ENCODE results near the gene ZNF304. TPM values are rescaled to one million over a fixed set of nuclear protein-coding genes. Genes with fewer than 3 reads are reported as not detected.

Gene ZNF304
- total RNA-seq, 2 donors from 2014 or later = 2.9 to 4.0 TPM

DNA sequence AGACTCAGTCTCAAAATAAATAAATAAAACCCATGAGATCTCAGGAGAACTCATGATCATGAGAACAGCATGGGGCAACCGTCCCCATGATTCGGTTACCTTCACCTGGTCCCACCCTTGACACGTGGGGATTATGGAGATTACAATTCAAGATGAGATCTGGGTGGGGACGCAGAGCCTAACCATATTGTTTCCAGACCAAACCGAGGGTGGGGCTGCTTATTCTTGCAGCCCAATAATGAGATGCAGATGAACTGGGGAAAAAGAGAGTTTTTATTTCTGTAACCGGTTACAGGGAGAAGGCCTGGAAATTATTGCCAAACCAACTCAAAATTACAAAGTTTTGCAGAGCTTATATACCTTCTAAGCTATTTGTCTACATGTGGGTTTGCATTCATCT is 25.1 kb downstream of the ZNF304 start:
- no peaks in the 10 kb centered on the region for H3K27me3 ChIP-seq
- intact Hi-C loops (cut with DNase I) = no loop called here
- TF ChIP-seq POLR2A (IDR thresholded peaks at IDR 0.05) = no peak
- TF ChIP-seq, protein P1, sequence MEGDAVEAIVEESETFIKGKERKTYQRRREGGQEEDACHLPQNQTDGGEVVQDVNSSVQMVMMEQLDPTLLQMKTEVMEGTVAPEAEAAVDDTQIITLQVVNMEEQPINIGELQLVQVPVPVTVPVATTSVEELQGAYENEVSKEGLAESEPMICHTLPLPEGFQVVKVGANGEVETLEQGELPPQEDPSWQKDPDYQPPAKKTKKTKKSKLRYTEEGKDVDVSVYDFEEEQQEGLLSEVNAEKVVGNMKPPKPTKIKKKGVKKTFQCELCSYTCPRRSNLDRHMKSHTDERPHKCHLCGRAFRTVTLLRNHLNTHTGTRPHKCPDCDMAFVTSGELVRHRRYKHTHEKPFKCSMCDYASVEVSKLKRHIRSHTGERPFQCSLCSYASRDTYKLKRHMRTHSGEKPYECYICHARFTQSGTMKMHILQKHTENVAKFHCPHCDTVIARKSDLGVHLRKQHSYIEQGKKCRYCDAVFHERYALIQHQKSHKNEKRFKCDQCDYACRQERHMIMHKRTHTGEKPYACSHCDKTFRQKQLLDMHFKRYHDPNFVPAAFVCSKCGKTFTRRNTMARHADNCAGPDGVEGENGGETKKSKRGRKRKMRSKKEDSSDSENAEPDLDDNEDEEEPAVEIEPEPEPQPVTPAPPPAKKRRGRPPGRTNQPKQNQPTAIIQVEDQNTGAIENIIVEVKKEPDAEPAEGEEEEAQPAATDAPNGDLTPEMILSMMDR (IDR thresholded peaks at IDR 0.05) = no peak
- H3K36me3 ChIP-seq (replicated peaks in 1 of 2; ENCODE audit: insufficient read depth in 1 of 2, low read depth in 2 of 2) = peaks cover 0 to 4% of the 10 kb centered on the region in 2 donors
- H3K4me3 ChIP-seq = no peak overlapping the region
- DNase-seq (no peak), ATAC-seq (no peak)
- 88 to 93% methylated on average over 6 of the region's 6 CpGs for WGBS, 2 donors
- no peak overlapping the region for H3K27ac ChIP-seq
- H3K4me1 ChIP-seq = no peaks in the 10 kb centered on the region
- peaks cover 0 to 20% (median 0%) of the 10 kb centered on the region in 3 donors for H3K9me3 ChIP-seq

DNA sequence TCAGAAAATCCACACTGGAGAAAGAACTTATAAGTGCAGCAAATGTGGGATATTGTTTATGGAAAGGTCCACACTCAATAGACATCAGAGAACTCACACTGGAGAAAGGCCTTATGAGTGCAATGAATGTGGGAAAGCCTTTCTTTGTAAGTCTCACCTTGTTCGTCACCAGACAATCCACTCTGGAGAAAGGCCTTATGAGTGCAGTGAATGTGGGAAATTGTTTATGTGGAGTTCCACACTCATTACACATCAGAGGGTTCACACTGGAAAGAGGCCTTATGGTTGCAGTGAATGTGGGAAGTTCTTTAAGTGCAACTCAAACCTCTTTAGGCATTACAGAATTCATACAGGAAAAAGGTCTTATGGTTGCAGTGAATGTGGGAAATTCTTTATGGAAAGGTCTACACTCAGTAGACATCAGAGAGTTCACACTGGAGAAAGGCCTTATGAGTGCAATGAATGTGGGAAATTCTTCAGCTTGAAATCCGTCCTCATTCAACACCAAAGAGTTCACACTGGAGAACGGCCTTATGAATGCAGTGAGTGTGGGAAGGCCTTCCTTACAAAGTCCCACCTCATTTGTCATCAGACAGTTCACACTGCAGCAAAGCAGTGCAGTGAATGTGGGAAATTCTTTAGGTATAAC is 26.6 kb downstream of the ZNF304 start:
- ATAC-seq (no peak), DNase-seq (no peak)
- H3K27ac ChIP-seq = no peak overlapping the region
- WGBS, 2 donors = 90 to 91% methylated on average over 3 of the region's 3 CpGs
- H3K27me3 ChIP-seq = no peaks in the 10 kb centered on the region
- H3K4me1 ChIP-seq = no peaks in the 10 kb centered on the region
- no peak for TF ChIP-seq POLR2A (IDR thresholded peaks at IDR 0.05)
- TF ChIP-seq, protein P1 (IDR thresholded peaks at IDR 0.05) = no peak
- intact Hi-C loops (cut with DNase I) = no loop called here
- H3K36me3 ChIP-seq (replicated peaks in 1 of 2; ENCODE audit: insufficient read depth in 1 of 2, low read depth in 2 of 2) = peaks cover 0 to 4% of the 10 kb centered on the region in 2 donors
- peaks cover 0 to 20% (median 0%) of the 10 kb centered on the region in 3 donors for H3K9me3 ChIP-seq
- H3K4me3 ChIP-seq = no peak overlapping the region

DNA sequence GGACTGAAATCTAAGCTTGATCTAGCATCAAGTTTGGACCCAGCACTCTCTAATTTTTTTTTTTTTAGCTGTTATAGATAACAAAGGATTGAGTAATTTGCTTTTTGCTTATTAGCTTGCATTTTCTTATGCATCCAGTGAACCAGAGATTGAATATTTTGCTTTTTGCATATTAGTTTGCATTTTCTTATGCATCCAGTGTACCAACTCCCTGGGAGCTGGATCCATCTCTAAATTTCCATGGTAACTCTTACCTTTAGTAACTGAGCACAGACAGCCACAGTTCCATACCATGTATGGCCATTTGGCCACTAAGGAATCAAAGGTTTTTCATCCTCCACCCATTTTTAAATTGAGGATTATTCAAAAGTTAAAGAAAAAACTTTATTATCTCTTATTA is 29.9 kb downstream of the ZNF304 start:
- Histone ChIP-seq H3K9me3 (peaks cover 0 to 20% (median 0%) of the 10 kb centered on the region in 3 donors), H3K36me3 (replicated peaks in 1 of 2; ENCODE audit: insufficient read depth in 1 of 2, low read depth in 2 of 2) (peaks cover 0 to 4% of the 10 kb centered on the region in 2 donors), H3K4me3 (no peak overlapping the region), H3K4me1 (no peaks in the 10 kb centered on the region), H3K27ac (no peak overlapping the region), H3K27me3 (no peaks in the 10 kb centered on the region)
- TF ChIP-seq, protein P1 (IDR thresholded peaks at IDR 0.05) = no peak
- TF ChIP-seq POLR2A (IDR thresholded peaks at IDR 0.05) = no peak
- ATAC-seq = no peak
- intact Hi-C loops (cut with DNase I) = no loop called here
- DNase-seq = no peak

DNA sequence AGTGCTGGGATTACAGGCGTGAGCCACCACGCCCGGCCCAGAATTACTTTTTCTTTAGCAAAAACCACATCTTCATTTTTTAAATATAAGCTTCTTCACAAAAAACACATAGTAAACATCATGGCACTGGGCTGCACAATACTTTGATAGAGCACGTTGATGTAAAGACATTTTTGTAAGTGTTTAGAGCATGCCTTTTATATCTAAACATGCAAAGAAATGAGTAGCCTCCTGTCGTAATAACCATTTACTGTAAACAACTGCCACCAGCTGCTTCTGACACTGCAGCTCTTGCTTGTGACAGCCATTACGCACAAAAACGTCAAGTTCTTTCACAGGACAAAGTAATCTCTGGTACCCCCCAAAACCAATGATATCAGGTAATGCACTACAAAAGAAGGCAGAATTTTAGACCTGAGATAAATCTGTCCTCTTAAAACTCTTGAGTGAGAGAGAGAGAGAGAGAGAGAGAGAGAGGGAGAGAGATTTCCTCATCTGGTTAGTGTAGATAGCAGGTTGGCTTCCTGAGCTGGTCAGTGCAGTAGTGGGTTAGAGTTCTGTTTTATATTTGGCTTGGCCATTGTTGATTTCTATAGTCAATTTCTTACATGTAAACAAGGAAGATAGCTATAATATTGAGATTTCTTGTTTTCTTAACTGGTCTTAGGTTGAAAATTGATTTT is 31.9 kb downstream of the ZNF304 start:
- Histone ChIP-seq H3K27ac (no peak overlapping the region), H3K27me3 (no peaks in the 10 kb centered on the region), H3K4me1 (no peaks in the 10 kb centered on the region), H3K36me3 (replicated peaks in 1 of 2; ENCODE audit: insufficient read depth in 1 of 2, low read depth in 2 of 2) (no peaks in the 10 kb centered on the region), H3K4me3 (no peak overlapping the region), H3K9me3 (peaks cover 0 to 9% (median 0%) of the 10 kb centered on the region in 3 donors)
- WGBS, 2 donors = 63 to 75% methylated on average over 7 of the region's 7 CpGs
- TF ChIP-seq, protein P1 (IDR thresholded peaks at IDR 0.05) = no peak
- TF ChIP-seq POLR2A (IDR thresholded peaks at IDR 0.05) = no peak
- intact Hi-C loops (cut with DNase I) = no loop called here
- no peak for ATAC-seq
- no peak for DNase-seq
